RWPE2 (cell line): ENCODE data around the gene SNN.

Experiments
- ATAC-seq: fragments of 200-7000 bp; cut with Tn5 transposase; 3 replicates; pipeline ENCODE4 v1.9.1; 2021; ENCODE audit warnings: low read depth
- DNase-seq: peaks from one replicate; pipeline ENCODE4 v3.0.0-alpha.2; 2020; ENCODE audit warnings: low spot score
- H3K27ac ChIP-seq: fragments of 450-650 bp; 2 replicates; pipeline ENCODE4 v1.5.1; 2017; ENCODE audit warnings: mild to moderate bottlenecking; ENCODE audit not compliant: poor library complexity, severe bottlenecking
- H3K27me3 ChIP-seq: fragments of 250-450 bp; sonication (Bioruptor Pico); 2 replicates; pipeline ENCODE4 v1.5.1; 2021; ENCODE audit warnings: mild to moderate bottlenecking, moderate library complexity; ENCODE audit not compliant: insufficient read depth, poor library complexity, severe bottlenecking
- H3K36me3 ChIP-seq: fragments of 250-450 bp; sonication (Bioruptor Pico); 2 replicates; pipeline ENCODE4 v1.5.1; 2020; ENCODE audit warnings: low read depth, mild to moderate bottlenecking, moderate library complexity
- H3K4me1 ChIP-seq: fragments of 250-450 bp; sonication (Bioruptor Pico); 2 replicates; pipeline ENCODE4 v1.5.1; 2021; ENCODE audit warnings: mild to moderate bottlenecking, moderate library complexity; ENCODE audit not compliant: insufficient read depth, poor library complexity, severe bottlenecking
- H3K4me3 ChIP-seq: fragments of 250-450 bp; sonication (Bioruptor Pico); 2 replicates; pipeline ENCODE4 v1.5.1; 2021; ENCODE audit warnings: mild to moderate bottlenecking, moderate library complexity; ENCODE audit not compliant: severe bottlenecking
- H3K9me3 ChIP-seq: fragments of 250-450 bp; sonication (Bioruptor Pico); 2 replicates; pipeline ENCODE4 v1.5.1; 2021; ENCODE audit warnings: mild to moderate bottlenecking, moderate library complexity; ENCODE audit not compliant: severe bottlenecking
- TF ChIP-seq, protein P1 (sequence below): fragments of 450-650 bp; IDR thresholded peaks from one replicate; pipeline ENCODE4 v1.5.1; 2017; ENCODE audit warnings: mild to moderate bottlenecking, moderate library complexity; ENCODE audit not compliant: poor library complexity, severe bottlenecking

SNN gene

GRCh38 chr16:11698271-11698689, 30.0 kb downstream of the SNN start:
- peaks cover 76% of the 10 kb centered on the region for H3K36me3 ChIP-seq
- H3K27me3 ChIP-seq: no peaks in the 10 kb centered on the region
- no peaks in the 10 kb centered on the region for H3K9me3 ChIP-seq
- no peak overlapping the region for H3K27ac ChIP-seq
- ATAC-seq: peak; percentile 55; the same call in 1 of the 3 replicates
- no peak for DNase-seq
- no peaks in the 10 kb centered on the region for H3K4me1 ChIP-seq
- TF ChIP-seq, protein P1, sequence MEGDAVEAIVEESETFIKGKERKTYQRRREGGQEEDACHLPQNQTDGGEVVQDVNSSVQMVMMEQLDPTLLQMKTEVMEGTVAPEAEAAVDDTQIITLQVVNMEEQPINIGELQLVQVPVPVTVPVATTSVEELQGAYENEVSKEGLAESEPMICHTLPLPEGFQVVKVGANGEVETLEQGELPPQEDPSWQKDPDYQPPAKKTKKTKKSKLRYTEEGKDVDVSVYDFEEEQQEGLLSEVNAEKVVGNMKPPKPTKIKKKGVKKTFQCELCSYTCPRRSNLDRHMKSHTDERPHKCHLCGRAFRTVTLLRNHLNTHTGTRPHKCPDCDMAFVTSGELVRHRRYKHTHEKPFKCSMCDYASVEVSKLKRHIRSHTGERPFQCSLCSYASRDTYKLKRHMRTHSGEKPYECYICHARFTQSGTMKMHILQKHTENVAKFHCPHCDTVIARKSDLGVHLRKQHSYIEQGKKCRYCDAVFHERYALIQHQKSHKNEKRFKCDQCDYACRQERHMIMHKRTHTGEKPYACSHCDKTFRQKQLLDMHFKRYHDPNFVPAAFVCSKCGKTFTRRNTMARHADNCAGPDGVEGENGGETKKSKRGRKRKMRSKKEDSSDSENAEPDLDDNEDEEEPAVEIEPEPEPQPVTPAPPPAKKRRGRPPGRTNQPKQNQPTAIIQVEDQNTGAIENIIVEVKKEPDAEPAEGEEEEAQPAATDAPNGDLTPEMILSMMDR: peak; percentile 27
- no peak overlapping the region for H3K4me3 ChIP-seq

GRCh38 chr16:11699234-11699894, 31.1 kb downstream of the SNN start:
- no peak overlapping the region for H3K27ac ChIP-seq
- H3K36me3 ChIP-seq: peaks cover 77% of the 10 kb centered on the region
- H3K9me3 ChIP-seq: no peaks in the 10 kb centered on the region
- ATAC-seq (no peak), DNase-seq (no peak)
- no peaks in the 10 kb centered on the region for H3K27me3 ChIP-seq
- H3K4me3 ChIP-seq: no peak overlapping the region
- TF ChIP-seq, protein P1: no peak
- no peaks in the 10 kb centered on the region for H3K4me1 ChIP-seq

GRCh38 chr16:11700264-11701029, 32.2 kb downstream of the SNN start:
- Histone ChIP-seq H3K27me3 (no peaks in the 10 kb centered on the region), H3K4me1 (no peaks in the 10 kb centered on the region), H3K9me3 (no peaks in the 10 kb centered on the region), H3K27ac (no peak overlapping the region), H3K4me3 (no peak overlapping the region), H3K36me3 (peaks cover 69% of the 10 kb centered on the region)
- TF ChIP-seq, protein P1: no peak
- ATAC-seq (no peak), DNase-seq (no peak)

- H3K36me3 ChIP-seq: peaks cover 64% of the 10 kb centered on the region
- DNase-seq: no peak
- no peak for ATAC-seq
- no peak overlapping the region for H3K27ac ChIP-seq
- TF ChIP-seq, protein P1: no peak
- no peaks in the 10 kb centered on the region for H3K9me3 ChIP-seq
- no peaks in the 10 kb centered on the region for H3K27me3 ChIP-seq
- H3K4me1 ChIP-seq: no peaks in the 10 kb centered on the region
- H3K4me3 ChIP-seq: no peak overlapping the region
Observed at GRCh38 chr16:11705311-11706025, 37.2 kb downstream of the SNN start.
